ENCODE measurements around the gene LILRA6.
A peak's percentile ranks its signal among the peaks of the same experiment; 100 is the strongest.

The LILRA6 gene

DNA sequence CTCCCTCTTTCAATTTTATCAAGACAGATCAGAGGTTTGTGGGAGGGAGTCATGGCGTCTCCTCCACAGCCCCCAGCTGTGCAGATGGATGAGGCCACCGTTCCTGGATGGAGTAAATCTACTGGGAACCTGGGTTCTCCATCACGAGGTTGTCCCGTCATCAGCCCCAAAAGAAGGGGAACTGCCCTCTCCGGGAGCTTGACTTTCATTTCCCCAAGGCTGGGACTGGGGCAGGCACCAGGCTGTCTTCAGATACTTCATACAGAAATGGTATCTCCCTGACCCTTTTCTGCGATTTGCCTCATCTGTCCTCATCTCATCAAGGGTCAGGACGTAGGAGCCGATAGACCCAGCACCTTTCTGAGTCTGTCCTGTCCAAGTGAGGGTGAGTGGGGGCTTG lies 28.5 kb upstream of the LILRA6 start:
- peaks cover 35% of the 10 kb centered on the region for H3K27me3 Mint-ChIP-seq (ENCODE audit: low read depth, poor library complexity)
- H3K36me3 Mint-ChIP-seq (ENCODE audit: low read depth): no peaks in the 10 kb centered on the region
- H3K9me3 Mint-ChIP-seq: no peaks in the 10 kb centered on the region
- no peak for DNase-seq
- no peaks in the 10 kb centered on the region for H3K4me1 Mint-ChIP-seq
- H3K27ac Mint-ChIP-seq: no peak overlapping the region
- TF ChIP-seq, protein P1, sequence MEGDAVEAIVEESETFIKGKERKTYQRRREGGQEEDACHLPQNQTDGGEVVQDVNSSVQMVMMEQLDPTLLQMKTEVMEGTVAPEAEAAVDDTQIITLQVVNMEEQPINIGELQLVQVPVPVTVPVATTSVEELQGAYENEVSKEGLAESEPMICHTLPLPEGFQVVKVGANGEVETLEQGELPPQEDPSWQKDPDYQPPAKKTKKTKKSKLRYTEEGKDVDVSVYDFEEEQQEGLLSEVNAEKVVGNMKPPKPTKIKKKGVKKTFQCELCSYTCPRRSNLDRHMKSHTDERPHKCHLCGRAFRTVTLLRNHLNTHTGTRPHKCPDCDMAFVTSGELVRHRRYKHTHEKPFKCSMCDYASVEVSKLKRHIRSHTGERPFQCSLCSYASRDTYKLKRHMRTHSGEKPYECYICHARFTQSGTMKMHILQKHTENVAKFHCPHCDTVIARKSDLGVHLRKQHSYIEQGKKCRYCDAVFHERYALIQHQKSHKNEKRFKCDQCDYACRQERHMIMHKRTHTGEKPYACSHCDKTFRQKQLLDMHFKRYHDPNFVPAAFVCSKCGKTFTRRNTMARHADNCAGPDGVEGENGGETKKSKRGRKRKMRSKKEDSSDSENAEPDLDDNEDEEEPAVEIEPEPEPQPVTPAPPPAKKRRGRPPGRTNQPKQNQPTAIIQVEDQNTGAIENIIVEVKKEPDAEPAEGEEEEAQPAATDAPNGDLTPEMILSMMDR (IDR thresholded peaks at IDR 0.05): no peak
- H3K4me3 Mint-ChIP-seq: no peak overlapping the region

DNA sequence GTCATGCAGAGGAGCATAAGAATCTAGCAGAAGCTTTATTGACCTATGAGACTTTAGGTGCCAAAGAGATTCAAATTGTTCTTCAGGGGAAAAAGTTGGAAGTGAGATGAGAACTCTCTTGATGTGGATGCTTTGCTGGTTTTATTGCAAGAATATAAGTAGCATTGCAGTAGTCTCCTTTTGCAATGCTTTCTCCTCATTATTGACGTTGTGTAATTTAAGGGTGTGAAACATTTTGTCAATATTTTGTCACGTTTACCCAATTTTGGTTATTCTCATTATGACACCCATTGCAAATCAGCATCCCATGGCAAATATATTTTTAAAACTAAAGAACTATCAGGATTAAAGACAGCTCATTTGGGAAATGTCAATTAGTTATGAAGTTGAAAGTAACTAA lies 26.3 kb upstream of the LILRA6 start:
- Mint-ChIP-seq H3K9me3 (no peaks in the 10 kb centered on the region), H3K36me3 (ENCODE audit: low read depth) (no peaks in the 10 kb centered on the region), H3K27me3 (ENCODE audit: low read depth, poor library complexity) (peaks cover 37% of the 10 kb centered on the region), H3K27ac (no peak overlapping the region), H3K4me3 (no peak overlapping the region), H3K4me1 (no peaks in the 10 kb centered on the region)
- TF ChIP-seq, protein P1 (IDR thresholded peaks at IDR 0.05): no peak
- no peak for DNase-seq

DNA sequence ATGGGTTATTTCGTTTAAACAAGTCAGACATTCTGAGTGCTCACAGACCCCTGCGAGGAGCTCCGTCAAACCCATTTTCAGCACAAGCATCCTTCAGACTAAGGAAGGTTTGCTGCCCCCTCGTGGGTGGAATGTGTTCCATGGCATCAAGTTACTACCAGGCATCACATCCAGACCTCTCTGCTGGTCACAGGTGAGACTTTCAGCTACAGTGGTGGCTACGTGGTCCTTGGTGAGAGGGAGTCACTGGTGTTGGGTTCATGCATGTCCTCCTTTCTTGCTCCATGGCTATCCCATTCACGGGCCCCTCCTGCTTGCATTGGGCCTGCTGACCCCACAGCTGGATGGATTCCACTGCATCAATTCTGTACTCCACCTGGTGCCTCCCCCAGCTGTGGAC lies 23.5 kb upstream of the LILRA6 start:
- Mint-ChIP-seq H3K4me3 (no peak overlapping the region), H3K9me3 (no peaks in the 10 kb centered on the region), H3K27me3 (ENCODE audit: low read depth, poor library complexity) (peaks cover 24% of the 10 kb centered on the region), H3K36me3 (ENCODE audit: low read depth) (no peaks in the 10 kb centered on the region), H3K27ac (no peak overlapping the region), H3K4me1 (no peaks in the 10 kb centered on the region)
- TF ChIP-seq, protein P1 (IDR thresholded peaks at IDR 0.05): peak; percentile 64
- peak; percentile 94 for DNase-seq

DNA sequence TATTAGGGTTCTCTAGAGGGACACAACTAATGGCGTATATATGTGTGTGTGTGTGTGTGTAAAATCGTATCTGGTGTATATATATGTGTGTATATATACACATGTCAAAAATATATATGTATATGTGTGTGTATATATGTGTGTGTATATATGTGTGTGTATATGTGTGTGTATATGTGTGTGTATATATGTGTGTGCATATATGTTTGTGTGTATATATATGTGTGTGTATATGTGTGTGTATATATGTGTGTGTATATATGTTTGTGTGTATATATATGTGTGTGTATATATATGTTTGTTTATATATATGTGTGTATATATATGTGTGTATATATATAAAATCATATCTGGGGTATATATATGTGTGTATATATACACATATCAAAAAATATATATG lies 19.9 kb upstream of the LILRA6 start:
- Mint-ChIP-seq H3K27ac (no peak overlapping the region), H3K9me3 (no peaks in the 10 kb centered on the region), H3K4me1 (no peaks in the 10 kb centered on the region), H3K4me3 (no peak overlapping the region), H3K36me3 (ENCODE audit: low read depth) (no peaks in the 10 kb centered on the region), H3K27me3 (ENCODE audit: low read depth, poor library complexity) (peaks cover 17% of the 10 kb centered on the region)
- TF ChIP-seq, protein P1 (IDR thresholded peaks at IDR 0.05): no peak
- no peak for DNase-seq

DNA sequence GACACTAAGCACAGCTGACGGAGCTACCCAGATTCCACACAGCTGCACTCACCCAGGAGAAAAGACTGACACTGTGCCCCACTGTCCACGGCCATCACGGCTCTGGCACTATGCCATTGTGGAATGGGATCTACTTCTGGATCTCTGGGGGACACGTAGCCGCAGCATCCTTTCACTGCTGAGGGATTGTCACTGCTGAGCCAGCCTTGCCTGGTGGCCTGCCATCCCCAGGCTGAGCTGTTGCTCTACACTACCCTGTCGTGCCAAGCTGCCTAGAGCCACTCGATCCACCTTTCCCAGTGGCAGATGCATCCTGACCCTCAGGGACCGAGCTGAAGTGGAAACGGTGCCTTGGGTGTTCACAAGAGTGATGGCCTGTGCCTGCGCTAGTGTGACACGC lies 19.5 kb upstream of the LILRA6 start:
- H3K4me3 Mint-ChIP-seq: no peak overlapping the region
- no peaks in the 10 kb centered on the region for H3K9me3 Mint-ChIP-seq
- H3K4me1 Mint-ChIP-seq: no peaks in the 10 kb centered on the region
- no peak for DNase-seq
- TF ChIP-seq, protein P1 (IDR thresholded peaks at IDR 0.05): no peak
- H3K36me3 Mint-ChIP-seq (ENCODE audit: low read depth): no peaks in the 10 kb centered on the region
- no peak overlapping the region for H3K27ac Mint-ChIP-seq
- H3K27me3 Mint-ChIP-seq (ENCODE audit: low read depth, poor library complexity): peaks cover 18% of the 10 kb centered on the region

DNA sequence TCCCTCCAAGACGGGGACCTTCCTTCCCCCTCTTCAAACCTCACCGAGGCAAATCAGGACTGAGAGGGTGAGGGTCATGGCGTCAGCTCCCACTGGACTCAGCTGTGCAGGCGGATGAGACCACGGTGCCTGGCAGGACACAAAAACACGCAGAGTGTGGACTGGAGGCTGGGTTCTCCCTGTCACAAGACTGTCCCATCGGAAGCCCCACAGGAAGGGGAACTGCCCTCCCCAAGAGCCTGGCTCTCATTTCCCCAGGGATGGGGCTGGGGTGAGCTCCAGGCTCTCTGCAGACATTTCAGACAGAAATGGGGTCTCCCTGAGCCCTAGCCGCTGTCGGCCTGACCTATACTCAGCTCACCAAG lies 14.5 kb upstream of the LILRA6 start, which contains the start of gene LILRB5:
Gene LILRB5, minus strand, starts transcription at position 158 of the 365 bp plus-strand sequence. Its CDS starts 80 bp downstream, at position 78.
- Mint-ChIP-seq H3K9me3 (no peaks in the 10 kb centered on the region), H3K36me3 (ENCODE audit: low read depth) (no peaks in the 10 kb centered on the region), H3K4me3 (no peak within 1 kb of the TSS), H3K27me3 (ENCODE audit: low read depth, poor library complexity) (peaks cover 16% of the 10 kb centered on the region), H3K27ac (no peak within 1 kb of the TSS), H3K4me1 (peaks cover 11% of the 10 kb centered on the region)
- TF ChIP-seq, protein P1 (IDR thresholded peaks at IDR 0.05): no peak
- no peak for DNase-seq

Data from nephron progenitor cell (in vitro differentiated cells).